ENCODE results near the gene SRSF10. TPM values are rescaled to one million over a fixed set of nuclear protein-coding genes. Genes with fewer than 3 reads are reported as not detected.

The SRSF10 gene
- total and polyA plus RNA-seq, 7 donors: 42.6 to 105 (median 80.6) TPM

DNA sequence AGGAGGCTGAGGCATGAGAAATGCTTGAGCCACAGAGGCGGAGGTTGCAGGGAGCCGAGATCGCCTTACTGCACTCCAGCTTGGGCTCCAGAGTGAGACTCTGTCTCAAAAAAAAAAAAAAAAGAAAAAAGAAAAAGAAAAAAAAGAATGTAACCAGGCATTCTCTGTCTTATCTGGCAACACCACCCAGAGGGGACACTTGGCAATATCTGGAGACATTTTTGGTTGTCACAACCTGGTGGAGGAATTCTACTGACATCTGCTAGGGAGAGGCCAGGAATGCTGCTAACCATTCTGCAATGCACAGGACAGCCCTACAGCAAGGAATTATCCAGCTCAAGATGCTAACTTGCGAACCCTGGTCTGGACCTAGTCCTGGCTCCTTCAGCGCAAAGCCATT lies 64.7 kb downstream of the SRSF10 start:
- Histone ChIP-seq H3K4me1 (peaks cover 0 to 19% (median 13%) of the 10 kb centered on the region in 4 donors), H3K4me3 (no peak overlapping the region), H3K27ac (no peak overlapping the region), H3K27me3 (no peaks in the 10 kb centered on the region), H3K9me3 (no peaks in the 10 kb centered on the region), H3K36me3 (no peaks in the 10 kb centered on the region)
- no peak for DNase-seq
- no peak for TF ChIP-seq POLR2AphosphoS5 (IDR thresholded peaks at IDR 0.05)
- TF ChIP-seq, protein P1, sequence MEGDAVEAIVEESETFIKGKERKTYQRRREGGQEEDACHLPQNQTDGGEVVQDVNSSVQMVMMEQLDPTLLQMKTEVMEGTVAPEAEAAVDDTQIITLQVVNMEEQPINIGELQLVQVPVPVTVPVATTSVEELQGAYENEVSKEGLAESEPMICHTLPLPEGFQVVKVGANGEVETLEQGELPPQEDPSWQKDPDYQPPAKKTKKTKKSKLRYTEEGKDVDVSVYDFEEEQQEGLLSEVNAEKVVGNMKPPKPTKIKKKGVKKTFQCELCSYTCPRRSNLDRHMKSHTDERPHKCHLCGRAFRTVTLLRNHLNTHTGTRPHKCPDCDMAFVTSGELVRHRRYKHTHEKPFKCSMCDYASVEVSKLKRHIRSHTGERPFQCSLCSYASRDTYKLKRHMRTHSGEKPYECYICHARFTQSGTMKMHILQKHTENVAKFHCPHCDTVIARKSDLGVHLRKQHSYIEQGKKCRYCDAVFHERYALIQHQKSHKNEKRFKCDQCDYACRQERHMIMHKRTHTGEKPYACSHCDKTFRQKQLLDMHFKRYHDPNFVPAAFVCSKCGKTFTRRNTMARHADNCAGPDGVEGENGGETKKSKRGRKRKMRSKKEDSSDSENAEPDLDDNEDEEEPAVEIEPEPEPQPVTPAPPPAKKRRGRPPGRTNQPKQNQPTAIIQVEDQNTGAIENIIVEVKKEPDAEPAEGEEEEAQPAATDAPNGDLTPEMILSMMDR (IDR thresholded peaks at IDR 0.05): no peak
- TF ChIP-seq POLR2A (IDR thresholded peaks at IDR 0.05): no peak
- TF ChIP-seq EP300 (IDR thresholded peaks at IDR 0.05): no peak
- WGBS, 2 donors: 95 to 98% methylated on average over 5 of the region's 5 CpGs
- intact Hi-C loops (cut with DNase I): loop anchor here (5.0 kb wide), 1 partner anchor 103 kb away; no protein-coding TSS in a partner anchor

DNA sequence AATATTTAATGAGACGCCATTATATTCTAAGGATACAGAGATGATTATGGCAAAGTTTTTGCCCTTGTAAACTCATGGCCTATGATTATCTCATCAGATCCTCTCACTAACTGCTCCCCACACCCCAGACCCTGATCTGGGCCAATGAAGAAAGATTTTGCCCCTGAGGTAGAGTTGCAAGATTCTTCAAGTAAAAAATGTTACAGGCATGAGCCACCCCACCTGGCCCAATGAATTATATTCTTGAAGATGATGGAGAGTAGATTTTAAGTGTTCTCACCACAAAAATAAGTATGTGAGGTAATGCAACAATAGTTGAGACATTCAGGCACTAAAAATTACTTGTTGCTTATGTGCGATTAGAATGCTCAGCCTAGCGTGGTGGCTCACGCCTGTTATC lies 65.2 kb downstream of the SRSF10 start:
- Histone ChIP-seq H3K4me3 (no peak overlapping the region), H3K9me3 (no peaks in the 10 kb centered on the region), H3K36me3 (no peaks in the 10 kb centered on the region), H3K4me1 (peaks cover 0 to 14% (median 8%) of the 10 kb centered on the region in 4 donors), H3K27ac (no peak overlapping the region), H3K27me3 (peaks cover 0 to 2% (median 0%) of the 10 kb centered on the region in 3 donors)
- TF ChIP-seq, protein P1 (IDR thresholded peaks at IDR 0.05): no peak
- TF ChIP-seq POLR2A (IDR thresholded peaks at IDR 0.05) (no peak), POLR2AphosphoS5 (IDR thresholded peaks at IDR 0.05) (no peak), EP300 (IDR thresholded peaks at IDR 0.05) (no peak)
- intact Hi-C loops (cut with DNase I): loop anchor here (5.0 kb wide), 1 partner anchor 103 kb away; no protein-coding TSS in a partner anchor
- 94 to 96% methylated on average over 4 of the region's 4 CpGs for WGBS, 2 donors
- no peak for DNase-seq

Small RNA genes within 50 kb of the gene (small RNA-seq; reads per million reads assigned to genes)
- 0 reads per million in 3 donors for gene MIR378F

Other genes starting within 250 kb of the SRSF10 start
- gene ELOA, start 236.9 kb downstream of the SRSF10 start, total RNA-seq: 10 to 100 TPM; 25.7 to 29.9 (median 26.7) TPM
- gene ELOA, start 236.9 kb downstream of the SRSF10 start, polyA plus RNA-seq: 10 to 100 TPM; 12.3 to 18.3 (median 15.0) TPM
- gene PITHD1, start 201.9 kb downstream of the SRSF10 start, total RNA-seq: 10 to 100 TPM; 47.9 to 78.7 (median 50.9) TPM
- 10 to 100 TPM; 41.2 to 47.2 (median 42.0) TPM for gene PITHD1, start 201.9 kb downstream of the SRSF10 start, polyA plus RNA-seq
- gene LYPLA2, start 189.2 kb downstream of the SRSF10 start, total RNA-seq: 10 to 100 TPM; 20.2 to 24.4 (median 23.3) TPM
- gene LYPLA2, start 189.2 kb downstream of the SRSF10 start, polyA plus RNA-seq: 100 to 1,000 TPM in 2 of 3 donors, 10 to 100 TPM in 1; 99.6 to 121 (median 120) TPM
- gene GALE, start 179.6 kb downstream of the SRSF10 start, total RNA-seq: 10 to 100 TPM in 1 of 4 donors, 1 to 10 TPM in 3; 7.8 to 11.5 (median 9.5) TPM
- 100 to 1,000 TPM; 131 to 208 (median 207) TPM for gene GALE, start 179.6 kb downstream of the SRSF10 start, polyA plus RNA-seq
- 10 to 100 TPM; 24.8 to 47.4 (median 37.9) TPM for gene HMGCL, start 154.9 kb downstream of the SRSF10 start, total RNA-seq
- 100 to 1,000 TPM in 2 of 3 donors, 10 to 100 TPM in 1; 56.6 to 156 (median 118) TPM for gene HMGCL, start 154.9 kb downstream of the SRSF10 start, polyA plus RNA-seq
- 10 to 100 TPM; 14.1 to 28.9 (median 21.8) TPM for gene FUCA1, start 112.0 kb downstream of the SRSF10 start, total RNA-seq
- 100 to 1,000 TPM in 1 of 3 donors, 10 to 100 TPM in 2; 46.2 to 260 (median 83.1) TPM for gene FUCA1, start 112.0 kb downstream of the SRSF10 start, polyA plus RNA-seq
- gene CNR2, start 67.0 kb downstream of the SRSF10 start, total RNA-seq: not detected
- 1 to 10 TPM in 1 of 3 donors, under 1 TPM in 1, not detected in 1; 0.23 to 4.2 TPM for gene CNR2, start 67.0 kb downstream of the SRSF10 start, polyA plus RNA-seq
- gene PNRC2, start 20.5 kb downstream of the SRSF10 start, total RNA-seq: 100 to 1,000 TPM; 111 to 198 (median 154) TPM
- gene PNRC2, start 20.5 kb downstream of the SRSF10 start, polyA plus RNA-seq: 100 to 1,000 TPM; 104 to 223 (median 162) TPM
- under 1 TPM in 2 of 4 donors, not detected in 2; under 0.01 TPM for gene MYOM3, start 131.8 kb upstream of the SRSF10 start, total RNA-seq
- 1 to 10 TPM; 3.0 to 3.7 (median 3.1) TPM for gene MYOM3, start 131.8 kb upstream of the SRSF10 start, polyA plus RNA-seq
- gene IL22RA1, start 162.8 kb upstream of the SRSF10 start, total RNA-seq: under 1 TPM in 2 of 4 donors, not detected in 2; 0.16 to 0.36 TPM
- 10 to 100 TPM in 2 of 3 donors, 1 to 10 TPM in 1; 7.2 to 18.5 (median 11.8) TPM for gene IL22RA1, start 162.8 kb upstream of the SRSF10 start, polyA plus RNA-seq
- 1 to 10 TPM in 1 of 4 donors, under 1 TPM in 1, not detected in 2; 0.28 to 1.4 TPM for gene IFNLR1, start 207.0 kb upstream of the SRSF10 start, total RNA-seq
- 1 to 10 TPM; 4.2 to 8.7 (median 6.7) TPM for gene IFNLR1, start 207.0 kb upstream of the SRSF10 start, polyA plus RNA-seq